Measurements from ENCODE around the gene CD209.
A peak's percentile ranks its signal among the peaks of the same experiment; 100 is the strongest.
"Not testable (repeated sequence)": the region's sequence is repeated elsewhere in the genome, so short reads cannot be mapped to it uniquely, and the experiment has no call there.

Gene CD209, protein sequence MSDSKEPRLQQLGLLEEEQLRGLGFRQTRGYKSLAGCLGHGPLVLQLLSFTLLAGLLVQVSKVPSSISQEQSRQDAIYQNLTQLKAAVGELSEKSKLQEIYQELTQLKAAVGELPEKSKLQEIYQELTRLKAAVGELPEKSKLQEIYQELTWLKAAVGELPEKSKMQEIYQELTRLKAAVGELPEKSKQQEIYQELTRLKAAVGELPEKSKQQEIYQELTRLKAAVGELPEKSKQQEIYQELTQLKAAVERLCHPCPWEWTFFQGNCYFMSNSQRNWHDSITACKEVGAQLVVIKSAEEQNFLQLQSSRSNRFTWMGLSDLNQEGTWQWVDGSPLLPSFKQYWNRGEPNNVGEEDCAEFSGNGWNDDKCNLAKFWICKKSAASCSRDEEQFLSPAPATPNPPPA

DNA sequence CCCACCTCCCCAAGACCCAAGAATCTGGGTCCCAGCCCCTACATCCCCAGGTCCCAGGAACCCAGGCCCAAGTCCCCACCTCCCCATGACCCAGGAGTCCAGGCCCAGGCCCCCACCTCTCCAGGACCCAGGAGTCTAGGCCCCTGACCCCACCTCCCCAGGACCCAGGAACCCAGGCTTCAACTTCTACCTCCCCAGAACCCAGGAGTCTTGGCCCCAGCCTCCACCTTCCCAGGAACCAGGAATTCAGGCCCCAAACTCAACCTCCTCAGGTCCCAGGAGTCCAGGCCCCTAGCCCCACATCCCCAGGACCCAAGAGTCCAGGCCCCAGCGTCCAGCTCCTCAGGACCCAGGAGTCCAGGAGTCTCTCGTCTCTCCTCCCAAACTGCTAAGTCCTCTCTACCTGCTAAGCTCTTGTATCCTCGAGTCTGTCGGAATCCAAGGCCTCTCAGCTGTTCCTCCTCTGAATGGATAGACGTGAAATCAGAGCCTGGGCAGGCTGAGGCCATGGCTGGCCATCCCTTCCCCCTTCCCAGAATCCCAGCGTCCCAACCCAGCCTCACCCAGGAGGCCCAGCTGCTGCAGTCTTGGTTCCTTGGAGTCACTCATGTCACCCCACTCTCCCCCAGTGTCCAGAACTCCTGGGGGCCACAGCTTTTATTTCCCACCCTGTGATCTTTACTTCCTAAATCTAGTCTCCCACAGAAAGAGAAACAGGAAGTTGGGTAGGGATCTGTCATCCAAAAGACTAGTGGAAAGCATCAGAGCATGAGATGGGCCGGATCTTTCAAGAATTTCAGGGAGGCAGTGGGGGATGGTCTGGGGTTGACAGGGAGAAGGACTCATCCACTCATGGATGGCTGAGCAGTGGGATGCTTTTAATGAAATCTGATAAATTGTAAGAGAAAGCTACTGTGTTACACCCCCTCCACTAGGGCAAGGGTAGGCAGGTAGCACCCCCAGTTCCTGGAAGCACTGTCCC is at the start of gene CD209:
Gene CD209 (minus strand): TSS at position 632 of the 982 bp plus-strand sequence. CDS start 23 bp downstream, at position 609.
- no peak for DNase-seq

DNA sequence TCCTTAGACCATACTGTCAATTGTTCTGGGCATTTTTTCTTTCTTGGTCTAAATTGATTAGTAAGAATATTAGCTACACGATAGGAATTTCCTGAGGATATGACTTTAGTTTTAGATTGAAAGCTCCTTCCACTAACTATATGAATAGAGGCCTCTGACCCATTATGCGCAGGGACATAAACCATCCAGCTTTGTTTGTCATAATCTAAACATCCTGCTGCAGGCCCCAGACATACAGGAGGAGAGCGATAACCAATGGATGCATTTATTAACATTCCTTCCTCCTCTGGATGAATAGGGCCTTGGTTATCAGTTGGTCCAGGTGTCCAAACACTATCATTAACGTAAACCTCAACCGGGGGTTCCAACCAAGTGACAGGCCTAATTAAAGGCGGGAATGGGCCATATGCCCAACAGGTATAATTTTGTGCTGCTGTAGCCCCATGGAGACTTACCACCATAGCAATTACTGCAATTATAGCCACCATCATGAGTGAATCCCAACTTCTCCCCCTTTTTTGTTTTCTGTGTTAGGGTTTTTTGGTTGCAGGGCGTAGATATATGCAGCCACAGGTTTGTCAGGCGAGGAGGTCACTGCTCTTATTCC is 48.3 kb upstream of the CD209 start:
- no peak for DNase-seq

GRCh38 chr19:7793493-7793892 is 46.2 kb upstream of the CD209 start:
- no peak for DNase-seq

DNA sequence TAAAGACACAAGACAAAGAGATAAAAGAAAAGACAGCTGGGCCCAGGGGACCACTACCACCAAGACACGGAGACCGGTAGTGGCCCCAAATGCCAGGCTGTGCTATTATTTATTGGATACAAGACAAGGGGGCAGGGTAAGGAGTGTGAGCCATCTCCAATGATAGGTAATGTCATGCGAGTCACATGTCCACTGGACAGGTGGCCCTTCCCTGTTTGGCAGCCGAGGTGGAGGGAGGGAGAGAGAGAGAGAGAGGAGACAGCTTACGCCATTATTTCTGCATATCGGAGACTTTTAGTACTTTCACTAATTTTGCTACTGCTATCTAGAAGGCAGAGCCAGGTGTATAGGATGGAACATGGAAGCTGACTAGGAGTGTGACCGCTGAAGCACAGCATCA is 45.4 kb upstream of the CD209 start:
- DNase-seq = not testable (repeated sequence)

DNA sequence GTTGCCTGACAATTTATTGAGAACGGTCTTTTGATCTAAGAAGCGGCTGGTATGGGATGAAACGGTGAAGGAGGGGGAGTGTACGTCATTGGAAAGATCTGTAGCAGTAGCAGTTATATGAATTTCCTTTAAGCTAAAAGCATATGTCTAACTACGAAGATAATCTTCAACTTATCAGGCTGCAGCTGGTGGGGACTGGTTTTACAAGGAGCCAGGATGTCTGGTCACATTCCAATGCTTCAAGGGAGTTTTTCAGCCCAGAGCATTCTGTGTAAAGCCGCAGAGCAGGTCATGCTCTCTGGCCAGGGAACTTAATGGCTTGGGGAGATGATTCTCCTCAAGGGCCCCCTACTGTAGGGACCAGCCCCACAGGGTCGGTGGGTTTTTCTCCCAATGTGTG is 44.9 kb upstream of the CD209 start:
- DNase-seq = no peak

DNA sequence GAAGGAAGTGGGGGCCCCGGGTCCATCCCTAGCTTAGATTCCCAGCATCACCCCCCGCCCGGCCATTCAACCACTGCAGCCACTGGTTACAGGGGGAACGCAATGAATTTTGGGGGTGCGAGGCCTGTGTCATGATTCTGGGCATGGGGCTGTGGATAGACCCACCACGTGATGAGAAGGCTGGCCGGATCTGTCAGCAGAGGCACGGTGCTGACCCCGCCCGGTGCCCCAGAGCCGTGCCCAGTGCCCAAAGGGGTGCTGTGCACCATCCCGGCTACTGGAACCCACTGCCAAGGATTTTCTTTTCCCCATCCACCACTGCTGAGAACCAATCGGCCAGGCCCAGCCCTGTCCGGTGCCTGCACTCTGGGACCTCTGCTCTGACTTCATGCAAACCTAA is 43.1 kb upstream of the CD209 start:
- DNase-seq = no peak

DNA sequence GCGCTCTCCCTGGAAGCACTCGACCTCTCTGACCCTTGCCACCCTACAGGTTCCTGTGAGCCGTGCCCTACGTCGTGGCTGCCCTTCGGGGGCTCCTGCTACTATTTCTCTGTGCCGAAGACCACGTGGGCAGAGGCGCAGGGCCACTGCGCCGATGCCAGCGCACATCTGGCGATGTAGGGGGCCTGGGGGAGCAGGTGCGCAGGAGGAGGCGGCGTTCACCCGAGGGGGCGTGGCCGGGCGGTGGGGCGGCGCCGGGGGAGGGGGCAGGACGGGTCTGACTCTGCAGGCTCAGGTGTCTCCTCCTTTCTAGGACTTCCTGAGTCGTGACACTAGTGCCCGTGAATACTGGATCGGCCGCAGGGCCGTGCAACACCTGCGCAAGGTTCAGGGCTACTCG is 42.1 kb upstream of the CD209 start:
- DNase-seq = no peak

GRCh38 chr19:7788933-7789323 is 41.6 kb upstream of the CD209 start:
- DNase-seq = no peak

DNA sequence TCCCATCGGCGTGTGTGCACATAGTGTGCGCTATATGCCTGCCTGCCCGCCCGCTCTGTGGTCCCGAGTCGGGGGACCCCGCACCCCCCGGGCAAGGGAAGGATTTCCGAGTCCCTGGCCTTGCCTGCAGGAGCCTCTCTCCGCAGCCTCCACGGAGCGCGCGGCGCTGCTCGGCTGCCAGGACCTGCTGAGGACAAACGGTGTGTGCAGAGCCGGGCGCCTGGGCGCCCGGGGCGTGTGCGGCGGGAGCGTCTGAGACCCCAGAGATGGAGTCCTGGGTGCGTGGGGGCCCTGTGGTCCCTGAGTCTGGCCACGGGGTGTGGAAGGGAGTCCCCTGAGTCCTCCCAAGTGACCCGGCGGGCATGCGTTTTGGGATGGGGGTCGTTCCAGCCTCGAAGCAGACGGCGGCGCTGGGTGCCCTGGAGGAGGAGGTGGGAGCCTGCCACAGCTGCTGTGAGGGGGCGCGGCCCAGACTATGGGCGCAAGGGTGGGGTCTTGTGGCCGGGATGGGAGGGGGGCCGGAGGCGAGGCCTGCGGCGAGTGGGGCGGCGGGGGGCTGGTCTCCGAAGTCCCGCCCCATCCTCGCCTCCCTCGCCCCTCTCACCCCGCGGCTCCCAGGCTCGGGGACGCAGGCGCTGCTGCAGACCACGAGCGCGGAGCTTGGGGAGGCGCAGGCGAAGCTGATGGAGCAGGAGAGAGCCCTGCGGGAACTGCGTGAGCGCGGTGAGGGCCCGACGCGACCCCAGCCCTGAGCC is 41.0 kb upstream of the CD209 start:
- DNase-seq = peak in 1 of 56 donors; percentile 18

GRCh38 chr19:7787602-7788177 is 40.4 kb upstream of the CD209 start:
- DNase-seq = no peak

DNA sequence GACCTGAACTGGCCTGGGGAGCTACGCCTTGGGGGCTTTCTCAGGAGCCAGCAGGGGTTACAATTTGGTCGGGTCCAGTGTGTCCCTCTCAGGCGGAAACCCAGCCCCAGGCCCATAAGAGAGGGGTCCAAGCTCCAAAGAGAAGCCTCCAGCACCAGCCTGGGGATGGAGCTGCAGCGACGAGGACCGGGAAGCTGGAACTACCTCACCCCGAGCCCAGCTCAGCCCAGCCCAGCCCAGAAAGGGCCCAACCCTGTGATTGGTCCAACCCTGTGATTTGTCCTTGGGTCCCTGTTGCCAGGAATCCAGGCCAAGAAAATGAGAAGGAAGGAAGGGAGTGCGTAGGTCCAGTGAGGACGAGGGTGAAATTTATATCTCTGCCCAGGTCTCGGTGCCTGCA is 39.8 kb upstream of the CD209 start:
- DNase-seq = no peak

DNA sequence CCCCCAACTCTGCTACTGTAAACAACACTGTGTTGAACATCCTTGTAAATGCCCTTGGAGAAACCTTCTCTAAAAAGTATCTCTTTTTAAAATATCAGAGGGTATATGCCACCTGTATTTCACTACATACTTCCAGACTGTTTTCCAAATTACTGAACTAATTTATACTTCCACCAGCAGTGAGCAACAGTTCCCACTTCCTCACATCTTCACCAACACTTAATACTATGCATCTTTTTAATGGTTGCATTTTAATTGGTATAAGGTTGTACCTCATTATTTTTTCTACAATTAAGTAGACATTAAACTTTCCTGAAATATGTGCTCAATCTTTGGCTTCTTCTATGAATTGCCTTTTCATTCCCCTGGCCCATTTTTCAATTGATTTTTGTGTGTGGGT is 37.5 kb upstream of the CD209 start:
- no peak for DNase-seq

GRCh38 chr19:7783991-7784423 is 36.7 kb upstream of the CD209 start:
- DNase-seq = no peak

DNA sequence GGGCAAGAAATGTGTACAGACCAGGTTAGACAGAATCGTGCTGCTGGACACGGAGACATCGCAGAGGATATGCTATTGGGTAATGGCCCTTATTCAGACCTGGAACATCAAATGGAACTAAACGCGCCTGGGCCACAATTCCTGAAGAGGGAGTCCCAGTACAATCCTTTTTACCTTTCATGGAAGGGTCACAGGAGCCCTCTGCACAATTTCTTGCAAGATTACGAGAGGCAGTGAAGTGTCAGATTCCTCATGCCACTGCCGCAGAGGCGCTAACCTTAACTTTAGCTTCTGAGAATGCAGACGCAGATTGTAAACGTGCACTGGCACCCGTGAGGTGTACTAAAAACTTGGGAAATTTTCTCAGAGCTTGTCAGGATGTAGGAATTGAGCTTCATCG is 33.8 kb upstream of the CD209 start:
- DNase-seq = no peak

GRCh38 chr19:7779631-7780486 is 32.5 kb upstream of the CD209 start:
- no peak for DNase-seq

DNA sequence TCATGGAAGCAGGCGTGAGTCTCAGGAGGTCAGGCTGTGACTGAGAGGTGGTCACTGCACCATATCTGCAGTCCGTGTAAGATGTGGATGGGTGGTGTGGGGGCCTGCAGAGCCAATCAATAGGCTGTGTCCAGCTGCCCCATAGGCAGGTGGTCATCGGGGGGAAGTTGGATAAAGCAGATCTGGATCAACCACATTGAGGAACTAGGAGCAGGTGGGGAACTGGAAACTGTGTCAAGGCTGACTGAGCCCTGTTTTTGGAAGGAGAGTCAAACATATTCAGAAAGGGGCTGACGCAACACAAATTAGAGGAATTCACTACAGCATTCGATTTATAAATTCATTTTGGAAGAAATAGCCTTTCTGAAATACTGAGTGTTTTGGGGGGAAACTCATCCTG is 30.7 kb upstream of the CD209 start:
- no peak for DNase-seq

DNA sequence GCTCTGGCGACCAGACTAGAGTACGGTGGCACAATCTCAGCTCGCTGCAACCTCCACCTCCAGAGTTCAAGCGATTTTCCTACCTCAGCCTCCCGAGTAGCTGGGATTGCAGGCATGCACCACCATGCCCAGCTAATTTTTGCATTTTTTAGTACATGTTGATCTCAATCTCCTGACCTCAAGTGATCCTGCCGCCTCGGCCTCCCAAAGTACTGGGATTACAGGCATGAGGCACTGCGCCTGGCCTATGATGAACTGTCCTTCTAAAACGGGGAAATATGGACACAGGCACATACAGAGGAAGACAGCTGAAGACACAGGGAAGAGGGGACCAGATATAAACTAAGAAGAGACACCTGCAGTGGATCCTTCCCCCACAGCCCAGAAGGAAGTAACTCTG is 28.4 kb upstream of the CD209 start:
- no peak for DNase-seq

- no peak for DNase-seq
Observed at GRCh38 chr19:7773841-7774240, 26.5 kb upstream of the CD209 start.

- no peak for DNase-seq
Observed at GRCh38 chr19:7772752-7773291, 25.5 kb upstream of the CD209 start.
